Mesendoderm (in vitro differentiated cells): ENCODE data around the gene ZNF557.

Experiments used
- DNase-seq: peaks from one replicate; pipeline ENCODE4 v3.0.0; 2013
- H2AK5ac ChIP-seq: 2 replicates; pipeline ENCODE4 v1.6.1; 2013; ENCODE audit warnings: low read length, inconsistent platforms
- H2BK120ac ChIP-seq: 2 replicates; pipeline ENCODE4 v1.6.1; 2013; ENCODE audit warnings: low read depth, mild to moderate bottlenecking, low read length, moderate library complexity, mixed read lengths
- H2BK15ac ChIP-seq: replicated peaks from 2 replicates; pipeline ENCODE4 v1.6.1; 2013; ENCODE audit warnings: low read depth, mild to moderate bottlenecking, moderate library complexity
- H2BK5ac ChIP-seq: 2 replicates; pipeline ENCODE4 v1.6.1; 2013; ENCODE audit warnings: low read length, inconsistent platforms
- H3K18ac ChIP-seq: 2 replicates; pipeline ENCODE4 v1.6.1; 2013; ENCODE audit warnings: mild to moderate bottlenecking, low read length, mixed read lengths
- H3K23ac ChIP-seq: one replicate; pipeline ENCODE4 v1.6.1; 2013; ENCODE audit warnings: low read length
- H3K27ac ChIP-seq: 2 replicates; pipeline ENCODE4 v1.5.1; 2013; ENCODE audit warnings: low read depth, mild to moderate bottlenecking, inconsistent platforms, low read length, moderate library complexity
- H3K27me3 ChIP-seq: 2 replicates; pipeline ENCODE4 v1.6.1; 2013; ENCODE audit warnings: low read length, control low read depth, mild to moderate bottlenecking, inconsistent platforms; ENCODE audit not compliant: insufficient read depth, poor library complexity
- H3K36me3 ChIP-seq: 2 replicates; pipeline ENCODE4 v1.6.1; 2013; ENCODE audit warnings: low read length, inconsistent platforms; ENCODE audit not compliant: control insufficient read depth, insufficient read depth
- H3K4ac ChIP-seq: one replicate; pipeline ENCODE4 v1.6.1; 2013; ENCODE audit warnings: low read depth, mild to moderate bottlenecking, low read length, moderate library complexity
- H3K4me1 ChIP-seq: 2 replicates; pipeline ENCODE4 v1.6.1; 2013; ENCODE audit warnings: low read depth, low read length, inconsistent platforms; ENCODE audit not compliant: control insufficient read depth
- H3K4me2 ChIP-seq: 2 replicates; pipeline ENCODE4 v1.6.1; 2013; ENCODE audit warnings: low read length
- H3K4me3 ChIP-seq: 2 replicates; pipeline ENCODE4 v1.5.1; 2013; ENCODE audit warnings: mild to moderate bottlenecking, low read length
- H3K56ac ChIP-seq: one replicate; pipeline ENCODE4 v1.6.1; 2013; ENCODE audit warnings: low read length
- H3K79me1 ChIP-seq: 2 replicates; pipeline ENCODE4 v1.6.1; 2013; ENCODE audit warnings: low read length, inconsistent platforms
- H3K79me2 ChIP-seq: 2 replicates; pipeline ENCODE4 v1.6.1; 2013; ENCODE audit warnings: mild to moderate bottlenecking, low read length; ENCODE audit not compliant: control insufficient read depth, insufficient read depth
- H3K9ac ChIP-seq: 2 replicates; pipeline ENCODE4 v1.6.1; 2013; ENCODE audit warnings: low read length, inconsistent platforms
- H4K5ac ChIP-seq: one replicate; pipeline ENCODE4 v1.6.1; 2013; ENCODE audit warnings: low read length
- H4K8ac ChIP-seq: one replicate; pipeline ENCODE4 v1.6.1; 2013; ENCODE audit warnings: low read depth, mild to moderate bottlenecking, control low read depth, low read length, moderate library complexity
- WGBS: extraction: QIAGEN DNeasy Blood & Tissue Kit; methylation state at CpG from one replicate; pipeline ENCODE4 v1.1.7; 2013; ENCODE audit warnings: low lambda C conversion rate, missing lambda C conversion rate; ENCODE audit not compliant: insufficient coverage; ENCODE audit errors: extremely low coverage; 5-methylcytosine and 5-hydroxymethylcytosine counted together

The ZNF557 gene

DNA sequence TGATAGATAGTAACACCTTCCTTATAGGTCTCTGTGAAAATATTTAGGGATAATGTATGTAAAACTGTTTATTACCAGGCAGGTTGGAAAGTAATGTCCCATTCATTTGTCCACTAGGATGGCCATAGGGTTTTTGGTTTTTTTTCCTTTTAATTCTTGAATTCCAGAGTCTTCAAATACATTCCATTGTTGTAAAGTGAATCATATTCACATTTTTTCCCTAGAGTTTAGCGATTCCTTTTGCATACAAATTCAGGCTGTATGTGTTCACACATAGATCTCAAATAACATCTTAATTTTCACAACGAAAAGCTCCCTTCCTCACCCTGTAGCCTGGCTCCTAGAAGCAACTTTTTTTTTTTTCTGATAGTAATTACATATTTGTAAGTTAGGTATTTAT is 1.8 kb upstream of the ZNF557 start:
- Histone ChIP-seq H2BK120ac (no peak overlapping the region), H3K27ac (no peak overlapping the region), H3K4me3 (no peak overlapping the region), H4K8ac (no peak overlapping the region), H4K5ac (no peak overlapping the region), H3K9ac (no peak overlapping the region), H3K36me3 (peaks cover 2% of the 10 kb centered on the region), H3K56ac (no peak overlapping the region), H2BK15ac (no peak overlapping the region), H2BK5ac (no peak overlapping the region), H3K4ac (no peak overlapping the region), H3K79me2 (peaks cover 1% of the 10 kb centered on the region), H2AK5ac (no peak overlapping the region), H3K4me2 (no peak overlapping the region), H3K79me1 (peaks cover 1% of the 10 kb centered on the region), H3K23ac (no peak overlapping the region), H3K27me3 (no peaks in the 10 kb centered on the region), H3K18ac (no peak overlapping the region), H3K4me1 (no peaks in the 10 kb centered on the region)
- WGBS, result no CpG with 5 or more reads among the region's 2 CpGs
- no peak for DNase-seq

DNA sequence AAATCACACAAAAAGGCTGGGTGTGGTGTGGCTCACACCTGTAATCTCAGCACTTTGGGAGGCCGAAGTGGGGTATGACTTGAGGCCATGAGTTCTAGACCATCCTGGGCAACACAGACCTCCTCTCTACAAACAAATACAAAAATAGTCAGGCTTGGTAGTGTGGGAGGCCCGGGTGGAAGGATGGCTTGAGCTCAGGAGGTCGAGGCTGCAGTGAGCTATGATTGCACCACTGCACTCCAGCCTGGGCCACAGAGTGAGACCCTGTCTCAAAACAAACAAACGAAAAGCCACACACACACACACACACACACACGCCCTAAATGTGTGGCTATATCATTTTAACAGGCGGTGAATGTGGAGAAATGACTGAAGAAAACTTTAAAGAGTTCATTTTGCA is 904 bp upstream of the ZNF557 start:
- Histone ChIP-seq H2AK5ac (no peak overlapping the region), H3K18ac (no peak overlapping the region), H3K9ac (no peak overlapping the region), H3K4ac (no peak overlapping the region), H3K27ac (no peak overlapping the region), H2BK15ac (no peak overlapping the region), H3K79me2 (peaks cover 1% of the 10 kb centered on the region), H3K56ac (no peak overlapping the region), H3K23ac (no peak overlapping the region), H3K4me2 (no peak overlapping the region), H3K4me1 (no peaks in the 10 kb centered on the region), H2BK120ac (no peak overlapping the region), H3K4me3 (no peak overlapping the region), H3K36me3 (peaks cover 2% of the 10 kb centered on the region), H3K27me3 (no peaks in the 10 kb centered on the region), H4K5ac (no peak overlapping the region), H4K8ac (no peak overlapping the region), H2BK5ac (no peak overlapping the region), H3K79me1 (peaks cover 1% of the 10 kb centered on the region)
- DNase-seq, result no peak
- no CpG with 5 or more reads among the region's 6 CpGs for WGBS

DNA sequence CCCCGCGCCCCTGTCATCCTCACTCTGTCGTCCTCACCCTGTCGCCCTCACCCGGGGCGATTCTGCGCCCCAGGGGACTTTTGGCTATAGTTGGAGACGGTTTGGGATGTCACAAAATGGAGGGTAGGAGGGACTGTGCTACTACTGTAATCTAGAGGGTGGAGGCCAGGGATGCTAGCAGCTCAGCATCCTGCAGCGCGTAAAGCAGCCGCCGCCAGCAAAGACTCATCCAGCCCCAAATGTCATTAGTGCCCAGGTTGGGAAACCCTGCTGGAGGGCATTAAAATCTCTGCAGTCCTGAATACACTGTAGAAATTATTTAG is 362 bp downstream of the ZNF557 start:
- peak overlapping the region; percentile 89 for H3K56ac ChIP-seq
- peak overlapping the region; percentile 20 for H3K18ac ChIP-seq
- H2BK120ac ChIP-seq, result no peak overlapping the region
- no peak overlapping the region for H4K5ac ChIP-seq
- WGBS, result no CpG with 5 or more reads among the region's 12 CpGs
- no peak overlapping the region for H2BK15ac ChIP-seq
- H3K79me1 ChIP-seq, result peaks cover 1% of the 10 kb centered on the region
- no peaks in the 10 kb centered on the region for H3K27me3 ChIP-seq
- no peak overlapping the region for H2AK5ac ChIP-seq
- H4K8ac ChIP-seq, result no peak overlapping the region
- peak overlapping the region; percentile 82 for H3K9ac ChIP-seq
- no peak overlapping the region for H2BK5ac ChIP-seq
- H3K4me1 ChIP-seq, result no peaks in the 10 kb centered on the region
- H3K79me2 ChIP-seq, result peaks cover 1% of the 10 kb centered on the region
- no peak overlapping the region for H3K23ac ChIP-seq
- H3K4ac ChIP-seq, result no peak overlapping the region
- peak overlapping the region; percentile 27 for H3K4me2 ChIP-seq
- no peak for DNase-seq
- peaks cover 2% of the 10 kb centered on the region for H3K36me3 ChIP-seq
- no peak overlapping the region for H3K27ac ChIP-seq
- H3K4me3 ChIP-seq, result peak overlapping the region; percentile 97

DNA sequence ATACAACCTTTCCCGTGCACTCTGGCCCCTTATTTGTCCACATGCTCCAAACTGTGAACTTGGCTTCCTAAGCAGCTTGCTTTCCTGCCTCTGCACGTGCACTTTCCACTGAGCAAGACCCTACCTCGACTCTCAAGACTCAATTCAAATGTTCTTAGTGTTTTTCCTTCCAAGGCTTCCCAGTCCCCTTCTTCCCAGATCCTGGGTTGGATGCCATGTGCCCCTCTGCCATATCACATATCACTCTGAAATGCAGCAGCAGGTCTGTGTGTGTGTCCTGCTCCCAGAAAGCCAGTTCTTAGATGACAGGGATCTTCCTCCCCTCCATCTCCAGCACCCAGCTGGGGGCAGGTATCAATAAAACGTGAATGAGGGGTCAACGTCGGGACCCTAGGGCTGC is 3.0 kb downstream of the ZNF557 start:
- Histone ChIP-seq H3K4me1 (no peaks in the 10 kb centered on the region), H2AK5ac (no peak overlapping the region), H3K9ac (no peak overlapping the region), H3K4me2 (no peak overlapping the region), H3K27ac (no peak overlapping the region), H3K56ac (no peak overlapping the region), H3K79me2 (peaks cover 1% of the 10 kb centered on the region), H4K5ac (no peak overlapping the region), H3K18ac (no peak overlapping the region), H3K4ac (no peak overlapping the region), H4K8ac (no peak overlapping the region), H2BK120ac (no peak overlapping the region), H3K4me3 (no peak overlapping the region), H3K79me1 (peaks cover 1% of the 10 kb centered on the region), H3K23ac (no peak overlapping the region), H3K36me3 (peaks cover 12% of the 10 kb centered on the region), H3K27me3 (no peaks in the 10 kb centered on the region), H2BK15ac (no peak overlapping the region), H2BK5ac (no peak overlapping the region)
- no CpG with 5 or more reads among the region's 6 CpGs for WGBS
- no peak for DNase-seq

DNA sequence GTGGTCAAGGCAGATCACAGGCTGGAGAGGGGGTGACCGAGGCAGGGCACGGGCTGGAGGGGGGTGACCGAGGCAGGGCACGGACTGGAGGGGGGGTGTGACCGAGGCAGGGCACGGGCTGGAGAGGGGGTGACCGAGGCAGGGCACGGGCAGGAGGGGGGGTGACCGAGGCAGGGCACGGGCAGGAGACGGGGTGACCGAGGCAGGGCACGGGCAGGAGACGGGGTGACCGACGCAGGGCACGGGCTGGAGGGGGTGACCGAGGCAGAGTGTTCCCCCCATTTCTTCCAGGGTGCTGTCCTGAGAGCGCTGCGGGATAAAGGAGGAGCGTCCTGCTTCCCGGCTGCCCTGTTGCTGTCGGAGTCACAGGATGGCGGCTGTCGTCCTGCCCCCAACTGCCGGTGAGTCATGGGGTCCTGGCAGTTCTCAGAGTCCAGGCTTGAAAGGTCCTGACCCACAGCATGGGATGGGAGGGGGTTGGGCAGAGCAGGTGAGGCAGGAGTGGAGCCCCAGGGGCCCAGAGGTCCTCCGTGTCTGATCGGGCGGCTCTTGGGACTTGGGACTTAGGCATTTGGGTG is 5.3 kb downstream of the ZNF557 start:
- H3K23ac ChIP-seq, result no peak overlapping the region
- WGBS, result no CpG with 5 or more reads among the region's 29 CpGs
- H3K4me2 ChIP-seq, result no peak overlapping the region
- H3K56ac ChIP-seq, result no peak overlapping the region
- no peaks in the 10 kb centered on the region for H3K4me1 ChIP-seq
- no peak overlapping the region for H3K18ac ChIP-seq
- no peak overlapping the region for H2BK120ac ChIP-seq
- H3K27ac ChIP-seq, result no peak overlapping the region
- H4K8ac ChIP-seq, result no peak overlapping the region
- H3K36me3 ChIP-seq, result peaks cover 15% of the 10 kb centered on the region
- no peak overlapping the region for H2AK5ac ChIP-seq
- peaks cover 1% of the 10 kb centered on the region for H3K79me2 ChIP-seq
- no peak overlapping the region for H3K9ac ChIP-seq
- no peak overlapping the region for H4K5ac ChIP-seq
- H3K4ac ChIP-seq, result no peak overlapping the region
- no peak overlapping the region for H2BK5ac ChIP-seq
- no peak for DNase-seq
- H3K27me3 ChIP-seq, result no peaks in the 10 kb centered on the region
- H3K4me3 ChIP-seq, result no peak overlapping the region
- peaks cover 1% of the 10 kb centered on the region for H3K79me1 ChIP-seq
- H2BK15ac ChIP-seq, result no peak overlapping the region

DNA sequence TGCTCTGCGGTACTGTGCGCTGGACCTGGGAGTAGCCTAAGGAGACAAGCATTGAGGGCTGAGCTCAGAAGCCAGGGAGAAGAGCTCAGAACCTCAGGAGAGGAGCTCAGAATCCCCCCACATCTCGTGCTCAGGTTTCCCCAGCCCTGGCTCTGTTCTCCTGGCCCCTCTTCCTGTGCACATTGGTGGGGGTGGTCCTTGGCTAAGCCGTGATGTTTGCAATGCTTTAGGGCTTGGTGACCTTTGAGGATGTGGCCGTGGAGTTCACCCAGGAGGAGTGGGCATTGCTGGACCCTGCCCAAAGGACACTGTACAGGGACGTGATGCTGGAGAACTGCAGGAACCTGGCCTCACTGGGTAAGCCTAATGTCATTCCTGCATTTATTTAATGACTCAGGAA is 6.6 kb downstream of the ZNF557 start:
- H3K79me1 ChIP-seq, result no peaks in the 10 kb centered on the region
- no peak overlapping the region for H2BK5ac ChIP-seq
- H3K4me1 ChIP-seq, result no peaks in the 10 kb centered on the region
- H3K79me2 ChIP-seq, result no peaks in the 10 kb centered on the region
- H3K4ac ChIP-seq, result no peak overlapping the region
- no peak overlapping the region for H2AK5ac ChIP-seq
- H3K4me2 ChIP-seq, result no peak overlapping the region
- H3K27me3 ChIP-seq, result no peaks in the 10 kb centered on the region
- H3K9ac ChIP-seq, result no peak overlapping the region
- H3K27ac ChIP-seq, result no peak overlapping the region
- no peak overlapping the region for H2BK120ac ChIP-seq
- no peak overlapping the region for H4K8ac ChIP-seq
- no peak overlapping the region for H2BK15ac ChIP-seq
- H3K18ac ChIP-seq, result no peak overlapping the region
- WGBS, result no CpG with 5 or more reads among the region's 6 CpGs
- H3K56ac ChIP-seq, result no peak overlapping the region
- no peak overlapping the region for H4K5ac ChIP-seq
- no peak overlapping the region for H3K23ac ChIP-seq
- no peak overlapping the region for H3K4me3 ChIP-seq
- H3K36me3 ChIP-seq, result peaks cover 20% of the 10 kb centered on the region
- no peak for DNase-seq
